WTC11 (cell line): Measurements from ENCODE around the gene MTG1. TPM values are rescaled to one million over a fixed set of nuclear protein-coding genes. Genes with fewer than 3 reads are reported as not detected.

Experiments used
- ATAC-seq: fragments of 200-7000 bp; cut with Tn5 transposase; 2 replicates; pipeline ENCODE4 v1.10.0; 2021; ENCODE audit warnings: mild to moderate bottlenecking, moderate library complexity
- Bru-seq: library from RNA; stranded (reverse); fragments of 400-500 nt; gene quantifications from one replicate; lab custom pipeline; 2021; lab: Mats Ljungman, UMichigan
- CTCF ChIA-PET: fragments of 300-600 bp; sonication (Branson Sonifier 250); formaldehyde crosslinking; loops from one replicate; lab custom pipeline; 2021; ENCODE audit warnings: antibody characterized with exemption; lab: Charles Lee
- POLR2A ChIA-PET: fragments of 350-600 bp; sonication (Branson Sonifier 250); formaldehyde crosslinking; loops from one replicate; lab custom pipeline; 2021; ENCODE audit warnings: antibody characterized with exemption; lab: Charles Lee
- DNase-seq: peaks from one replicate; pipeline ENCODE4 v3.0.0; 2021; ENCODE audit warnings: low spot score
- H3K27ac Mint-ChIP-seq: 2 replicates; pipeline ENCODE4 v1.8.0; 2021; ENCODE audit warnings: mixed read lengths
- H3K27me3 Mint-ChIP-seq: 2 replicates; pipeline ENCODE4 v1.8.0; 2021; ENCODE audit warnings: low read depth, mild to moderate bottlenecking, moderate library complexity, mixed read lengths
- H3K36me3 Mint-ChIP-seq: 2 replicates; pipeline ENCODE4 v1.8.0; 2021; ENCODE audit warnings: mixed read lengths
- H3K4me1 Mint-ChIP-seq: 2 replicates; pipeline ENCODE4 v1.8.0; 2022; ENCODE audit warnings: mixed read lengths
- H3K4me3 Mint-ChIP-seq: 2 replicates; pipeline ENCODE4 v1.8.0; 2021; ENCODE audit warnings: mild to moderate bottlenecking, moderate library complexity, mixed read lengths
- H3K9me3 Mint-ChIP-seq: 2 replicates; pipeline ENCODE4 v1.8.0; 2021; ENCODE audit warnings: mixed read lengths
- CREM ChIP-seq: sonication (generic); formaldehyde crosslinking; IDR thresholded peaks from 2 replicates; pipeline ENCODE4 v1.8.1; 2022; ENCODE audit warnings: mild to moderate bottlenecking, missing genetic modification reagents, moderate library complexity
- E2F1 ChIP-seq: sonication (generic); formaldehyde crosslinking; IDR thresholded peaks from 2 replicates; pipeline ENCODE4 v1.8.0; 2022; ENCODE audit warnings: mild to moderate bottlenecking, missing genetic modification reagents
- ERG ChIP-seq: fragments of 250-450 bp; sonication (Bioruptor Pico); IDR thresholded peaks from 2 replicates; pipeline ENCODE4 v1.8.0; 2021; ENCODE audit warnings: mild to moderate bottlenecking
- GRHL2 ChIP-seq: fragments of 250-450 bp; sonication (Bioruptor Pico); IDR thresholded peaks from 2 replicates; pipeline ENCODE4 v1.8.0; 2022; ENCODE audit warnings: mild to moderate bottlenecking, moderate library complexity; ENCODE audit not compliant: insufficient replicate concordance, severe bottlenecking
- JAZF1 ChIP-seq: fragments of 250-450 bp; sonication (Bioruptor Pico); IDR thresholded peaks from 2 replicates; pipeline ENCODE4 v1.9.0; 2021; ENCODE audit warnings: moderate library complexity, mild to moderate bottlenecking, inconsistent platforms
- MAX ChIP-seq: sonication (generic); formaldehyde crosslinking; IDR thresholded peaks from 2 replicates; pipeline ENCODE4 v1.8.0; 2022; ENCODE audit warnings: mild to moderate bottlenecking, missing genetic modification reagents
- NFATC4 ChIP-seq: fragments of 250-450 bp; sonication (Bioruptor Pico); IDR thresholded peaks from 2 replicates; pipeline ENCODE4 v1.9.0; 2021; ENCODE audit warnings: mild to moderate bottlenecking
- NR1H2 ChIP-seq: sonication (generic); formaldehyde crosslinking; IDR thresholded peaks from 2 replicates; pipeline ENCODE4 v1.9.0; 2021; ENCODE audit warnings: mild to moderate bottlenecking, moderate library complexity, missing genetic modification reagents
- NR3C1 ChIP-seq: sonication (generic); formaldehyde crosslinking; conservative IDR thresholded peaks from 2 replicates; pipeline ENCODE4 v1.8.1; 2023; ENCODE audit warnings: low read depth, mild to moderate bottlenecking, missing genetic modification reagents
- PRRX2 ChIP-seq: fragments of 250-450 bp; sonication (Bioruptor Pico); IDR thresholded peaks from 2 replicates; pipeline ENCODE4 v1.8.0; 2021; ENCODE audit warnings: mild to moderate bottlenecking
- TEAD1 ChIP-seq: sonication (generic); formaldehyde crosslinking; IDR thresholded peaks from 2 replicates; pipeline ENCODE4 v1.8.0; 2022; ENCODE audit warnings: mild to moderate bottlenecking, missing genetic modification reagents
- ZNF232 ChIP-seq: sonication (generic); formaldehyde crosslinking; IDR thresholded peaks from 2 replicates; pipeline ENCODE4 v1.8.0; 2022; ENCODE audit warnings: mild to moderate bottlenecking, missing genetic modification reagents
- ZNF263 ChIP-seq: sonication (generic); formaldehyde crosslinking; IDR thresholded peaks from 2 replicates; pipeline ENCODE4 v1.8.1; 2022; ENCODE audit warnings: low read depth, mild to moderate bottlenecking, moderate library complexity, missing genetic modification reagents
- ZNF532 ChIP-seq: fragments of 250-450 bp; sonication (Bioruptor Pico); IDR thresholded peaks from 2 replicates; pipeline ENCODE4 v1.9.0; 2021; ENCODE audit warnings: mild to moderate bottlenecking, borderline replicate concordance
- ZNF671 ChIP-seq: fragments of 250-450 bp; sonication (Bioruptor Pico); IDR thresholded peaks from 2 replicates; pipeline ENCODE4 v1.8.0; 2021; ENCODE audit warnings: mild to moderate bottlenecking
- long read RNA-seq, 3 experiments: library from RNA in 1 of 3; library from capped mRNA in 1 of 3; library from polyadenylated mRNA in 1 of 3; unstranded in 2 of 3; stranded (forward) in 1 of 3; transcript quantifications; one replicate each; pipeline ENCODE4 v2.0.0, GENCODE V29; 2021
- total RNA-seq: library from RNA; stranded (reverse); gene quantifications from 3 replicates; pipeline ENCODE4 v1.2.3, GENCODE V29; 2021
- TF ChIP-seq, protein P1 (sequence below): sonication (generic); formaldehyde crosslinking; conservative IDR thresholded peaks from 2 replicates; pipeline ENCODE4 v1.8.1; 2023; ENCODE audit warnings: mild to moderate bottlenecking, low read depth, missing genetic modification reagents, moderate library complexity
- TF ChIP-seq, protein P2 (sequence below): sonication (generic); formaldehyde crosslinking; IDR thresholded peaks from 2 replicates; pipeline ENCODE4 v1.8.1; 2023; ENCODE audit warnings: mild to moderate bottlenecking, missing genetic modification reagents, moderate library complexity
- TF ChIP-seq, protein P3 (sequence below): fragments of 250-450 bp; sonication (Bioruptor Pico); conservative IDR thresholded peaks from 2 replicates; pipeline ENCODE4 v1.9.0; 2021; ENCODE audit warnings: mild to moderate bottlenecking
- TF ChIP-seq, protein P4 (sequence below): fragments of 250-450 bp; sonication (Bioruptor Pico); IDR thresholded peaks from 2 replicates; pipeline ENCODE4 v1.9.0; 2021; ENCODE audit warnings: moderate library complexity, mild to moderate bottlenecking, inconsistent platforms, borderline replicate concordance

Gene MTG1, protein sequence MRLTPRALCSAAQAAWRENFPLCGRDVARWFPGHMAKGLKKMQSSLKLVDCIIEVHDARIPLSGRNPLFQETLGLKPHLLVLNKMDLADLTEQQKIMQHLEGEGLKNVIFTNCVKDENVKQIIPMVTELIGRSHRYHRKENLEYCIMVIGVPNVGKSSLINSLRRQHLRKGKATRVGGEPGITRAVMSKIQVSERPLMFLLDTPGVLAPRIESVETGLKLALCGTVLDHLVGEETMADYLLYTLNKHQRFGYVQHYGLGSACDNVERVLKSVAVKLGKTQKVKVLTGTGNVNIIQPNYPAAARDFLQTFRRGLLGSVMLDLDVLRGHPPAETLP
- total RNA-seq (51.8 to 63.0 TPM (median 53.0 TPM) in 3 replicates), Bru-seq, nascent RNA (percentile 77 among the genes with signal in this experiment)
- long read RNA-seq, experiment 1, transcript MTG1-203 (10 exons, 2,730 nt), result minor isoform, 10 of 210 reads
- long read RNA-seq, experiment 1, transcript MTG1-201 (11 exons, 1,560 nt), result major isoform, 95 of 210 reads
- long read RNA-seq, experiment 1, partial matches to known transcripts, result 13 of 210 reads
- long read RNA-seq, experiment 1, other reads (novel, unspliced or antisense), result 82 of 210 reads
- long read RNA-seq, experiment 2, transcript MTG1-201 (11 exons, 1,560 nt), result major isoform, 19 of 39 reads
- long read RNA-seq, experiment 2, partial matches to known transcripts, result 8 of 39 reads
- long read RNA-seq, experiment 2, other reads (novel, unspliced or antisense), result 7 of 39 reads
- long read RNA-seq, experiment 3, transcript MTG1-208 (6 exons, 693 nt), result minor isoform, 8 of 164 reads
- long read RNA-seq, experiment 3, transcript MTG1-205 (11 exons, 1,283 nt), result minor isoform, 9 of 164 reads
- long read RNA-seq, experiment 3, transcript MTG1-201 (11 exons, 1,560 nt), result major isoform, 122 of 164 reads
- long read RNA-seq, experiment 3, partial matches to known transcripts, result 1 of 164 reads
- long read RNA-seq, experiment 3, other reads (novel, unspliced or antisense), result 20 of 164 reads

DNA sequence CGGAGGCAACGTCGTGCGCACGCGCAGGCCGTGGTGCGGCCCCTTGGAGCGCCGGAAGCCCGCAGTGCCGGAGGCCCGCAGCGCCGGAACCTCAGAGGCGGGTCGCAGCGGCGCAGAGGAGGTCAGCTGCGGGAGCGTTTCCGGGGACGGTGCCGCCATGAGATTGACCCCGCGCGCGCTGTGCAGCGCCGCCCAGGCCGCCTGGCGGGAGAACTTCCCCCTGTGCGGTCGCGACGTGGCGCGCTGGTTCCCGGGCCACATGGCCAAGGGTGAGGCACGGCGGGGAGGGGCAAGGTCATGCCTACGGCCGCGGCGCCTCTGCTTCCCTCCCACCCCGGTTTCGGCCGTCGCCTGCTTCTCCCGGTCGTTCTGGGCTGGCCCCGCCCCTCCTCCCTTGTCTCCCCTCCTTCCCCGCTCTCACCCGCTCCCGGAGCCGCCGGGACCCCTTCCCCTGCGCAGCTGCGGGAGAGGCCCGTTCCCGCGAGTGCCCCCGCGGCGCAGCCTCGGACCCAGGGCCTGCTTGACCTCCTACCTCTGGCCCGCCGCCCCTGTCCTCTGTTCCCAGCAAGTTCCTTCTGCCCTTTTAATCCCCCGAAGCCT lies at the start of gene MTG1:
Gene MTG1, plus strand, starts transcription at position 94 of the 600 bp plus-strand sequence. Its CDS starts 64 bp downstream, at position 158.
- ATAC-seq (peak; percentile 93), DNase-seq (peak; percentile 96)
- POLR2A ChIA-PET, result no interaction called here
- Mint-ChIP-seq H3K36me3 (peaks cover 29% of the 10 kb centered on the region), H3K27ac (peak within 1 kb of the TSS; percentile 97), H3K27me3 (no peaks in the 10 kb centered on the region; the same call in 1 of the 2 replicates), H3K9me3 (no peaks in the 10 kb centered on the region), H3K4me1 (peaks cover 11% of the 10 kb centered on the region), H3K4me3 (peak within 1 kb of the TSS; percentile 96)
- CTCF ChIA-PET, result interaction anchor here (0.6 to 1.7 kb wide), 2 partner anchors 65 to 86 kb away, joined by 3 to 11 read pairs; no protein-coding TSS in a partner anchor
- TF ChIP-seq PRRX2 (CRISPR knock-in tag), result peak; percentile 74; the same call in 1 of the 2 replicates
- TF ChIP-seq, protein P1, sequence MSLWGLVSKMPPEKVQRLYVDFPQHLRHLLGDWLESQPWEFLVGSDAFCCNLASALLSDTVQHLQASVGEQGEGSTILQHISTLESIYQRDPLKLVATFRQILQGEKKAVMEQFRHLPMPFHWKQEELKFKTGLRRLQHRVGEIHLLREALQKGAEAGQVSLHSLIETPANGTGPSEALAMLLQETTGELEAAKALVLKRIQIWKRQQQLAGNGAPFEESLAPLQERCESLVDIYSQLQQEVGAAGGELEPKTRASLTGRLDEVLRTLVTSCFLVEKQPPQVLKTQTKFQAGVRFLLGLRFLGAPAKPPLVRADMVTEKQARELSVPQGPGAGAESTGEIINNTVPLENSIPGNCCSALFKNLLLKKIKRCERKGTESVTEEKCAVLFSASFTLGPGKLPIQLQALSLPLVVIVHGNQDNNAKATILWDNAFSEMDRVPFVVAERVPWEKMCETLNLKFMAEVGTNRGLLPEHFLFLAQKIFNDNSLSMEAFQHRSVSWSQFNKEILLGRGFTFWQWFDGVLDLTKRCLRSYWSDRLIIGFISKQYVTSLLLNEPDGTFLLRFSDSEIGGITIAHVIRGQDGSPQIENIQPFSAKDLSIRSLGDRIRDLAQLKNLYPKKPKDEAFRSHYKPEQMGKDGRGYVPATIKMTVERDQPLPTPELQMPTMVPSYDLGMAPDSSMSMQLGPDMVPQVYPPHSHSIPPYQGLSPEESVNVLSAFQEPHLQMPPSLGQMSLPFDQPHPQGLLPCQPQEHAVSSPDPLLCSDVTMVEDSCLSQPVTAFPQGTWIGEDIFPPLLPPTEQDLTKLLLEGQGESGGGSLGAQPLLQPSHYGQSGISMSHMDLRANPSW (CRISPR knock-in tag), result no peak
- TF ChIP-seq NFATC4 (CRISPR knock-in tag), result no peak
- no peak for TF ChIP-seq ZNF671 (CRISPR knock-in tag)
- no peak for TF ChIP-seq NR1H2 (CRISPR knock-in tag)
- TF ChIP-seq NR3C1 (CRISPR knock-in tag), result no peak
- 0 out of 2 replicates have a peak, but pooled peaks have one; percentile 70 for TF ChIP-seq ERG (CRISPR knock-in tag)
- TF ChIP-seq GRHL2 (CRISPR knock-in tag), result no peak
- TF ChIP-seq ZNF232 (CRISPR knock-in tag), result no peak
- TF ChIP-seq MAX (CRISPR knock-in tag), result peak; percentile 92
- no peak for TF ChIP-seq JAZF1
- TF ChIP-seq, protein P2, sequence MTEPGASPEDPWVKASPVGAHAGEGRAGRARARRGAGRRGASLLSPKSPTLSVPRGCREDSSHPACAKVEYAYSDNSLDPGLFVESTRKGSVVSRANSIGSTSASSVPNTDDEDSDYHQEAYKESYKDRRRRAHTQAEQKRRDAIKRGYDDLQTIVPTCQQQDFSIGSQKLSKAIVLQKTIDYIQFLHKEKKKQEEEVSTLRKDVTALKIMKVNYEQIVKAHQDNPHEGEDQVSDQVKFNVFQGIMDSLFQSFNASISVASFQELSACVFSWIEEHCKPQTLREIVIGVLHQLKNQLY (CRISPR knock-in tag), result no peak
- peak; percentile 79; the same call in 1 of the 2 replicates for TF ChIP-seq TEAD1 (CRISPR knock-in tag)
- TF ChIP-seq ZNF532 (CRISPR knock-in tag), result no peak
- TF ChIP-seq E2F1 (CRISPR knock-in tag), result 0 out of 2 replicates have a peak, but pooled peaks have one; percentile 71
- TF ChIP-seq, protein P3, sequence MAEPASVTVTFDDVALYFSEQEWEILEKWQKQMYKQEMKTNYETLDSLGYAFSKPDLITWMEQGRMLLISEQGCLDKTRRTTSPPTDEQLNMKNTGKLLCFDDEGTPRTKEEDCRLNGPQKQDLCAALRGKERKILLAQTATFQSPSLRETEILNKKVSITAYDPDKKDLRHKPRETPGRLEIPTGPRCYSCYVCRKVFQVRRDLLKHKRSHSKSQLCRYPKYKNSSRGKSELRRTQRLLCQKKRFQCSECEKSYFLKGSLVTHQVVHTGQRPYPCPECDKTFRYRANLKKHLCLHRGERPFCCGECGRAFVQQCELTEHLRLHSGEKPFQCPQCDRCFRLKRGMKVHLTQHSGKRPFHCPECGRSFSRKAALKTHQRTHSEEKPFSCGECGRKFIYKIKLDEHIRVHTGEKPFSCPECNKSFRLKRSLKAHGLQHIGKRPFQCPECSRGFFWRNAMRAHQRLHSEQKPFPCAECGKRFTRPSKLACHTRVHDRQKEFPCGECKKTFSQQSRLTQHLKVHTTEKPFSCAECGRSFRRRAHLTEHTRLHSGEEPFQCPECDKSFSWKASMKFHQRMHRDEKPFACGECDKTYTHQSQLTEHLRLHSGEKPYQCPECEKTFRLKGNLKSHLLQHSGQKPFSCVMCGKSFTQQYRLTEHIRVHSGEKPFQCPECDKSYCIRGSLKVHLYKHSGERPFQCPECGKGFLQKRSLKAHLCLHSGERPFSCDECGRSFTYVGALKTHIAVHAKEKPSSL (CRISPR knock-in tag), result no peak
- TF ChIP-seq, protein P4, sequence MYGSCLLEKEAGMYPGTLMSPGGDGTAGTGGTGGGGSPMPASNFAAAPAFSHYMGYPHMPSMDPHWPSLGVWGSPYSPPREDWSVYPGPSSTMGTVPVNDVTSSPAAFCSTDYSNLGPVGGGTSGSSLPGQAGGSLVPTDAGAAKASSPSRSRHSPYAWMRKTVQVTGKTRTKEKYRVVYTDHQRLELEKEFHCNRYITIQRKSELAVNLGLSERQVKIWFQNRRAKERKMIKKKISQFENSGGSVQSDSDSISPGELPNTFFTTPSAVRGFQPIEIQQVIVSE (CRISPR knock-in tag), result no peak
- TF ChIP-seq CREM (CRISPR knock-in tag), result peak; percentile 86
- TF ChIP-seq ZNF263 (CRISPR knock-in tag), result no peak
